GM10847 (cell line): ENCODE data around the gene TPRKB.

Source experiments
- POLR2A ChIP-seq: IDR thresholded peaks from 2 replicates; pipeline ENCODE4 v1.6.1; 2011; ENCODE audit not compliant: insufficient read length; ENCODE audit errors: extremely low read depth

TPRKB gene

GRCh38 chr2:73704285-73704684 is 32.9 kb downstream of the TPRKB start:
- TF ChIP-seq POLR2A = no peak

DNA sequence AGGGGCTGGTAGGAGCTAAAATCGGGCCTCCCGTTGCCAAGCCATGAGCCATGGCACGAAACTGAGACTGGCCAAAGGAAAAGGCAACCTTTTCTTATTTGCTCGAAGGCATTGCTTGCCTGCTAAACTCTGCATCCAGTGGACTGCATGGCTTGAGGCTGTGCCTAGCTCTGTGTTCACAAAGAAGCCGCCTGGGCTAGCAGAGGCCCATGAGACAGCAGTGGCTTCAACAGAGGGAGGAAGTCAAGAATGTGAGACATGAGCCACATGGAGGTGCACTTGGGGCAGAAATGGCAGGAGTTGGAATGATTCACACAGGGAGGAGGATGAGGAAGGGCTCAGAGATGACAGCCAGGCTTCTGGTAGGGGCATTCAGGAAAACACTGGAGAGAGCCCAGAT is 33.5 kb downstream of the TPRKB start:
- TF ChIP-seq POLR2A = no peak

GRCh38 chr2:73701968-73702665 is 35.0 kb downstream of the TPRKB start:
- TF ChIP-seq POLR2A = no peak

DNA sequence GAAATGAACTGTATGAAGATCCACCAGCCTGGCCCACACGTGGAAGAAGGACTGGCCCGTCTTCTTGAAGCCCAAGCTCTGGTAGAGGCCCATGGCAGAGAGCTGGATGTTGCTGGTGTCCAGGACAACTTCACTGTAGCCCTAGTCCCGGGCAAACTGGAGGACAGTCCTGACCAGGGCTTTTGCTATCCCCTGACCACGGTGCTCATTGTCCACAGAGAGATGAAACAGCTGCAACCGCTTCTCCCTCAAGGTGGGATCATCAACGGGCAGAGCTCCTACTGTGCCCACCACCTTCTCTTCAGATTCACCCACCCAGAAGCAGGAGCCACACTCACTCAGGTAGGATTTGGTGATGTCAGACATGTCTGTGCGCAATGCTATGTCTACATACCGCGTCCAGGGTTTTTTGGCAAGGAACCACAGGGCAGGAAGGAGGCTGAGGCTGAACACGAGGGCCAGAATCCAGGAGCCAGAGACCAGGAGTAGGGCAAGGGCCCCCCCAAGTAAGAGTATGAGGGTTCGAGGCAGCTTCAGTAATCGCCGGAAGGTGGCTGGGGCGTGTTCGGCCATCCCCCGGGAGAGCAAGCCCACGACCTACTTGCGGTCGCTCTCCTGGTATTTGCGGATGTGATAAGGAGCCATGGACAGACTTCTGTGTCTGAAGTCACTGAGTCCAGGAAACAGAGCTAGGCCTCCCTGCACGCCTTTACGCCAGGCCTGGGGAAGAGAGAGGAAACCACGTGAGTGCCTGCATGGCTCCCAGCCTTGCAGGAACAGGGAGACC is 36.3 kb downstream of the TPRKB start:
- TF ChIP-seq POLR2A = no peak

GRCh38 chr2:73700131-73700611 is 37.0 kb downstream of the TPRKB start:
- TF ChIP-seq POLR2A = no peak

DNA sequence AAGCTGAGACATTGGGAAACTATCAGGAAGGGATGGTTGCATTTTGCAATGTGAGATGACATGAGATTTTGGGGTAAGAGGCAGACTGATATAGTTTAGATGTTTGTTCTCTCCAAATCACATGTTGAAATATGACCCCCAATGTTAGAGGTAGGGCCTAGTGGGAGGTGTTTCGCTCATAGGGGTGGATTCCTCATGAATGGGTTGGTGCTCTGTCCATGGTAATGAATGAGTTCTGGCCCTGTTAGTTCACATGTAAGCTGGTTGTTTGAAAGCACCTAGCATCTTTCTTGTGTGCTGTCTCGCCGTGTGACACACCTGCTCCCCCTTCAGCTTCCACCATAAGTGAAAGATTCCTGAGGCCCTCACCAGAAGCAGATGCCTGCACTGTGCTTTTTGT is 37.7 kb downstream of the TPRKB start:
- no peak for TF ChIP-seq POLR2A

GRCh38 chr2:73698101-73698500 is 39.0 kb downstream of the TPRKB start:
- no peak for TF ChIP-seq POLR2A

DNA sequence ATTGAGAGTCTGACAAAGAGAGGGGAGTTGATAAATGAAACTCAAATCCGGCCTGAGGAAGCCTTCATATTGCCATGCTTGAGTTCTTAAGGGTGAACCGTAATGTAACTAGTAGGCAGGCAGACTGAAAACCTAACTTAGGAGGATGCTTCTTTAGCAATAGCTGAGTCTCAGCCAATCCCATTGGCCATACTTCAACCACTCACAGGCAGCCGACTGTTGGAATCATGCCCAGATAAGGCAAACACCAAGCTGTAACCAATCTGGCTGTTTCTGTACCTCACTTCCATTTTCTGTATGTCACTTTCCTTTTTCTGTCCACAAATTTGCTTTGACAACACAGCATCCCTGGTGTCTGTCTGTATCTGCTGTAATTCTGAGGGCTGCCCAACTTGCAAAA is 39.5 kb downstream of the TPRKB start:
- TF ChIP-seq POLR2A = no peak

GRCh38 chr2:73685764-73686438 is 51.2 kb downstream of the TPRKB start:
- TF ChIP-seq POLR2A = no peak
